HG02981 (cell line): ENCODE results near the gene MAN1C1.

Experiments used
- ATAC-seq: cut with Tn5 transposase; IDR thresholded peaks from one replicate; pipeline ENCODE4 v1.9.1; 2021; ENCODE audit warnings: mild to moderate bottlenecking, moderate library complexity; ENCODE audit not compliant: unreplicated experiment

The MAN1C1 gene

DNA sequence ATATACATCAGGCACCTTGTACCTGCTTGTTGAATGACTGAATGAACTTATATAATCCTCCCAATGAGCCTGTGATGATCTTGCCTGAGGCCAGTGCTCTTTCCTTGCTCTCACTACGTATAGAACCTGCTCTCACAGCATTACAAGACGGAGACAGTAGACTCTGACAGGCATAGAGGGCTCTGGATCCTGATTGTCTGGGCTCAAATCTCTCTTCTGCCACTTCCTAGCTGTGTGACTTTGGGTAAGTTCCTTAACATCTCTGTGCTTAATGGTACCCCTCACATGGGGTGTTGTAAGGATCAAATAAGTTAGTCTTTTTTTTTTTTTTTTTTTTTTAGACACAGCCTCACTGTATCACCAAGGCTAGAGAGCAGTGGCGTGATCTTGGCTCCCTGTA, 4.2 kb upstream of the MAN1C1 start:
- no peak for ATAC-seq

DNA sequence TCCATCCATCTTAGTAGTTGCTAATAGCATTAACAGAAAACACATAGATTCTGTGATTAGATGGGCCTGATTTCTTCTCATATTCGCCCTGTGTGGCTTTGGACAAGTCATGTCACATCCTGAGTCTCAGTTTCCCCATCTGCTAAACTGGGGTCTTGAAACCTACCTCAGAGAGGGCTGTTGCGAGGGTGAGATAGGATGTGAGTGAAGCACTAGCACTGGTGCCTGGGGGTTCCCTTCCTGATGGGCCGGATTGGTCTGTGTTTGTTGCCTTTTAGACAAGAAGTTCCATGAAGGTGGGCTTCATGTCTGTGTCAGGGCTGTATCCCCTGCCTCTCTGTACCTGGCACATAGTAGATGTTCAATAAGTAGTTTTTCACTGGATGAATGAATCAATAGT, 3.5 kb upstream of the MAN1C1 start:
- ATAC-seq: no peak

DNA sequence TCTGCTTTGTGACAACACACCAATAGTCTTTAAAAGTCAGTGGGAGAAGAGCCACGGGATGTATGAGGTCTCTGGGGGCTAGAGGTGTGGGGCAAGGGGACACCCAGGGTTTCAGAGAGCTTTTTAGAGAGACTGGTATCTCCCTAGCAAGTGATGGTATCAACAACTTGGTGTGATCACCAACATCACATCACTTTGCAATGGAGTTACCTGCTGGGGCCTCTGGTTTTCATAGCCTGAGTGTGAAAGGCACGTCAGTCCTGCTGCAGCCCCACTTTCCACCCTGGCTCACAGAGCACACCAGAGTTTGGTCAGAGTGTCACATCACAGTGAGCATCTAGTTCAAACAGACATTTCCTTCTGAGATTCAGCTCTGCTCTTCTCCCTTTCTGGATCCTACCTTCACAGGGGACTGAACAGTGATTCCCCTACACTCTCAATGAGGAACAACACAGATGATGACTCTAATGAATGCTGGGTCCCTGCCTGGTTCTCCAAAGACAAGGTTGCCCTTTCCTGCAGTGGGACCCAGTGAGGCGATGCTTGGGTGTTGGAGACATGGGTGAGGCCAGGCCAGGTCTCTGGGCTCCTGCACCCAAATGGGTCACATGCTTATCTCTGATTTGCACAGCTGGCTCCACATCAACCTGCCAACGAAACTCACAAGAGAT, 2.0 kb upstream of the MAN1C1 start:
- ATAC-seq: no peak

DNA sequence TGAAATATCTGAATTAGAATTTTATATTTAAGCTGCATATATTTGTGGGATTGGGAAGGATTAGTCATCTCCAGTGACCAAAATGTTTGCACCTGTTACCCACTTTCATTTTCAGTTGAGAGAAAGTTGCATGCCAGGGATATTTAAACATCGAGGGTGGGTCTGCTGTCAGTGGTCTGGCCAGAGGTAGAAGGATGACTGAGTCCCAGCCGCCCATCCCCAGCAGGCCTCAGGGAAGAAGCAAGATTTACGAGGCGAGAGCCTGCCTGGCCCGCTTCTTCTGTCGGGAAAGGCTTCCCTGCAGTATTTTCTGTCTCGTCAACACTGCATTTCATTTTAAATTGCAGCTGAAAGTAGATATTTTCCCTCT, 1.4 kb upstream of the MAN1C1 start:
- ATAC-seq: no peak

DNA sequence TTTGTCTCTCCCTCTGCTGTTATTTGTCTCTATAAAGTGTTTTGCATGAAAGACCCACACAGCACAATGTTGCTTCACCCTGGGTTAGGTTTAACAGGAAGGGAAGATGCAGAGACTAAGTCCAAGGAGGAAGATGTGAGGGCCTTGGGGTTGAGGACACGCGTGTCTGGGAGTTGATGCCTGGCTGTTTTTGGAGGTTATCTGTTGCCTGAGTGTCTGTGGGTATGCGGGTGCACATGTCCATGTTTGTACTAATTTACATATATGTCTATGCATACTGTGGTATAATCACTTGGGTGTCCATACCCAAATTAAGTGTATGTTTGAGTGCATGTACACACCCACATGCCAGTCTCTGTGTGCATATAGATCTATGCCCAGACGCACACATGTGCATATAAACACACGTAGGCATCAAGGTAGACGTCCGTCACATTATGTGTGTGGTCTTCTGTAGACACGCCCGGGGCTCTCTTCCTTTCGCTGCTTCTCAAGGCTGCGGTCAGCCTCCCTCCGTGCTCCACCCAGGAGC, 962 bp upstream of the MAN1C1 start:
- no peak for ATAC-seq

DNA sequence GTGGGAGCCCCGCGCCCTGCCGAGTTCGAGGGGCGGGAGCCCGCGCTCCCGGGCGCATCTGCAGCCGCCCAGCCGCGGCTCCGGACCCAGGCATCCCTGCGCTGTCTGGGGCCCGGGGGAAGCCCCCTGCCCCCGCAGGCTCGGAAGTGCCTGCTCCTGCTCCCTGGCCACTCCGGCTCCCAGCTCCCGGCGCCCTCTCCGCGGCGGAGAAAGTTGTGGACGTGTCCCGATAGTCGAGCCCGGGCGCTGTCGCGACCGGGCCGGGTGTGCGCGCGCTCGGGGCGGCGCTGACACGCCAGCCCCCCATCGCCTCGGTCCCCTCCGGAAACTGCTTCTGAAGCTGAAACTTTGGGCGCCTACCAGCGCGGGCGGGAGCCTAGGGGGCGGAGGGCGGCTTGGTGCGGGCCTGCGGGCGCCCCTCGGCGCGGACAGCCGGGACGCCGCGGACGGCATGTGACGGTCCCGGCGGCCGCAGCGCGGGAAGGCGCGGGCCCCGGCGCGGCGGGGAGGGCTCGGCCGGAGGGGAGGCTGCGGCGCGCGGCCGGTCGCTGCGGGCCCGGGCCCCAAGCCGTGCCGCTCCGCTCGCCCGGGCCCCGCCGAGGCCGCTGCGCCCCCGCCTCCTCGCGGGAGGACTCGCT, 515 bp downstream of the MAN1C1 start:
- peak; percentile 5 for ATAC-seq

DNA sequence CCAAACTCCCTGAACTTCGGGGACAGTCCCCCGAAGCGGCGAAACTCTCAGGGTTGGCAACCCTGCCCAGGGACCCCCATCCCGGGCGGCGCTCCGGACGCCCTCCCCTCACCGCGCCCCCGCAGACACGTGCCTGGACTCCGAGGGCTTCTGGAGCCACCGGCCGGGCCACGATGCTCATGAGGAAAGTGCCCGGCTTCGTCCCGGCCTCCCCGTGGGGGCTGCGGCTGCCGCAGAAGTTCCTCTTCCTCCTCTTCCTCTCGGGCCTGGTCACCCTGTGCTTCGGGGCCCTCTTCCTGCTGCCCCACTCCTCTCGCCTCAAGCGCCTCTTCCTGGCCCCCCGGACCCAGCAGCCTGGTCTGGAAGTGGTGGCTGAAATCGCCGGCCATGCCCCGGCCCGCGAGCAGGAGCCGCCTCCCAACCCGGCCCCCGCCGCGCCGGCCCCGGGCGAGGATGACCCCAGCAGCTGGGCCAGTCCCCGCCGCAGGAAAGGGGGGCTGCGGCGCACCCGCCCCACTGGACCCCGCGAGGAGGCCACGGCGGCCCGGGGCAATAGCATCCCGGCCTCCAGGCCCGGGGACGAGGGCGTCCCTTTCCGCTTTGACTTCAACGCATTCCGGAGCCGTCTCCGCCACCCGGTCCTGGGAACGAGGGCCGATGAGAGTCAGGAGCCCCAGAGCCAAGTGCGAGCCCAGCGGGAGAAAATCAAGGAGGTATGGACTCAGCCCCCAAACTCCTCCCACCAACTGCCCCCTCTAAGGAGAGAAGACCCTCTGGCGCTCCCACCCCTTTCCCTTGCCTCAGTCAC, 1.2 kb downstream of the MAN1C1 start:
- no peak for ATAC-seq

DNA sequence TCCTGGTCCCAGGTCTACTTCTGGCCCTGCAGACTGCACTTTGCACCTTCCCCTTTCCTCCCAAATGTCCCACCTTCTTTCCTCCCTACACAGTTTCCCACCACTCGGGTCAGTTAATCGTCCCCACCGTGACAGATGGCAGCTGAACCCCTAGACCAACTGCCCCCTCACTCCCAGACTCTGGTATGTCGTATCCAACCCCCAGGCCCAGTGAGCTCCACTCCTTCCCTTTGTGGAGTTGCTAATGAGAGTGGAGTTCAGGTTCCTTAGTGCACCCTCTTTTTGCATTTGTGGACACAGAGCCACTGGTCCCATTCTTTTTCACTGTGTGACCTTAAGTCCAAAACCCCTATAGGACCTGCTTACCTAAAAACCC, 1.8 kb downstream of the MAN1C1 start:
- ATAC-seq: no peak

DNA sequence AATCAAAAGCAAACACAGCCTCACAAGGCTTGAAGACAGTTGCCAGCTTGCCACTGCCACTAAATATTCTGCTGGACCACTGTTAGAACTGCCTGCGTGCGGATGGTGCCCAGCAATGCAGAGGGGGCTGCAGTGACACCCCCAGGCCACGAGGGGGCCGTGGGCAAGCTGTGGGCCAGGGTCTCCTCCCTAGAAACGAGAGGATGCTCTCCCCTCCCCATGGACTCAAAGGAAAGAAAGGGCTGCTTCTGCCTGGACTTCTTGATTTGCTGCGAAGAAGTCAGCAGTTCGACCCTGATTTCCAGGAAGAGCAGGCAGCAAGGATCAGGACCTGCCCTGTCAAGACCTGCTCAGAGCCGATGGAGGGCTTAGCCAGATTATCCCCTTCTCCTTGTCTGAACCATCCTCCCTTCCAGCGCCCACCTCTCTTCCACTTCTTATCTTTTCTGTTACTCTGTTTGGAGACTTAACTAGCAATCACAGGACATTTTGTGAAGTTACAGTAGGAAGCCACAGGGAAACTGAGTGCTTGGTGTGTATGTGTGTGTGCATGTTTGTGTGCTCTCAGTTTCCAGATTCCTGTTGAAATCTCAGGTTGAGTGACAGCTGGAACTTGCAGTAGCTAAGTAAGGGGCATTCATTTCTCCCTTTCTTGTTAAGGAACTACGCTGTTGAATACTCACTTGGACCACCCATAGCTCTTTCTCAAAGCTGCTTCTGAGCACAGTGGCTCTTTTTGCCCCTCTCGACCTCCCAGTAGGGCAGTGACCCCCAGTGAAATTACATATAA, 2.7 kb downstream of the MAN1C1 start:
- ATAC-seq: no peak

DNA sequence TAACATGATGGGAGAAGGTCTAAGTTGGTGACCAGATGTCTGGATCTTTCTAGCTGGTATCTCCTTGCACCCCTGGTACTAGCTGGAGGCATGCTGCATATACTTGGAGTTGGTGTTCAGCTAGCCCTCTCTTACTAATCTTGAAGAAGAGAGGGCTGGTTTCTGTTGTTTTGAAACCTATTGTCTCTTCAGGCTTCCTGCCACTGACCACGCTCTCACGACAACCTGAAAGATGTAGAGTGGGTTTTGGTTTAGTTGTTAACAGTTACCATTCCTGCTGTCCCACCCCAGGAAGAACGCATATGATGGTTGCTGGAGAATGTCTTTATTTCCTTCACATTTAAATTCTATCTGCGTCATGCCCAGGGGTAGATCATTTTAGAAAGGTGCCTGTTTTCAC, 3.6 kb downstream of the MAN1C1 start:
- no peak for ATAC-seq

DNA sequence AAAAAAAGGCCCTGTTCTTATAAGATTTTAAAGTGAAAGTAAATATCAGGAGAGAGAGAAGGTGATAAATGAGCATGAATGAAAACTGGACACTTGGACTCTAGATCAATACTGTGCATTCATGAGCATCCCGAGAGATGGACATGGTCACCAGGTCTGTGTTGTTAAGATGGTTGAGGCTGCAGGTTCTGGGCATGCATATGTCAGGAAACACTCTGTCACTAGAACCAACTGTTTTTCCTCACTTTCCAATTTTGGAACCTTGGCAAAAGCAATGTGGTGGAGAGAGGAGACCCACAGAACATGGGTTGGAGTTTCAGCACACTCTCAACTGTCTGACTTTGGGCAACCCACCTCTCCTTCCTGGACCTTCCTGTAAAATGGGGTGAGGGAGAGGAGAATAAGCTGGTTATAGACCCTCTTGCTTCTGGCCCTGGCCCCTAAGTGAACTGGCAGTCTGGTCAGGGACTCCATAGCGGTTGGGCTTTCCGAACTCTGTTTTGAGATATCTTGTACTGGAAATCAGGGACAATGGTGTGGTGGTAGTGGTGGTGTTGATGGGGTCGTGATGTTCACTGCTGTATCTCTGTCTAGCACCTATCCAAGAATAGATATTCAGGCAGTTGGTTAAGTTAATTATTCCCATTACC, 4.2 kb downstream of the MAN1C1 start:
- no peak for ATAC-seq

DNA sequence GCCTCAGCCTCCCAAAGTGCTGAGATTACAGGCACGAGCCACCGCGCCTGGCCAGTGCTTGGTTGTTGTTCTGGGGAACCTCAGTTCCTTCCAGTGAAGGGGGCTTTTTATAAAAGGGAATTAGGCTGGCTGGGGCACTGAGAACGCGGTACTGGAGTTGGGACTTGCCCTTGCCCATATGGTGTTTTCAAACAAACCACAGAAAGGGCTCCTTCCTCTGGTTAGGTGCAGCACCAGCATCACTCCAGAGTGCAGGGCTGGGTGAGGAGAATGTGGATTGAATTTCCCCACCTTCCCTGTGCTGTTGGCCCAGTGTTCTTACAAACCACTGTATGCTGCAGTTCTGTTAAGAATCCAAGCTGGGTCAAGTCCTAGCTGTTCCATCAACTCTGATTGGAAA, 5.3 kb downstream of the MAN1C1 start:
- no peak for ATAC-seq

DNA sequence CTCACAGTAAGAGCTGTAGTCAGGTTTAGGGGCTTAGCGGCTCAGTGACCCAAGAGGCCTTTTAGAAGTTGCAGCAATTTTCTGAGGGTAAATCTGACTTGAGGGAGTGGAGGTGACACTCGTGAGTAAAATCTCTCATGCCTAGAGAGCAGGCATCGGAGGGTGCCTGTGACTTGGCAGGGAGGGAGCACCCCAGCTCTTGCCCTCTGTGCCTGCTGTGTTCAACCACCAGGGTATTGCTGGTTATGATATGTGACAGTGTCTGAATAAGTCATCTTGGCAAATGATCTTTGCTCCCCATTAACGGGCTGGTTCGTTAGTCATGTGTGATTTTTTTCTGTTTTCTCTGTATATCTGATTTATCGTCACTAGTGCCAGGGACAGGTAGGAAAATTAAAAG, 5.9 kb downstream of the MAN1C1 start:
- ATAC-seq: no peak

DNA sequence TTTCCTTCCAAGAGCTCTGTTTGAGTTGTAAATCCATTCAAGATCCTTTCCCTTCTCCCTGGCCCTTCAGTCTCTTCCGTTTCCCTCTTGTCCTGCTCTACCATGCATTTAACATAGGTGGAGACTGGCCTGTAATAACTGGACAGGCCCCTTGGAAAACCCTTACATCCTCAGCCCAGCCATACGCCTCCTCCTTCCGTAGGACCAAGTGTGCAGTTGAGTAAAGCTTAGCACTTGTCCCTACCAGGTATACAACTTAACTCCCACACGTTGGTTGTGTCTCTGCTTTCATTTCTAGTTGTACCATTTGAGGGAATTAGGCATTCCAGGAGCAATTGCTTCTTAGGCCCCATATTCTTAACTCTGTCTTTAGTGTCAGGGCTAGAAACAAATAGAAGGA, 6.4 kb downstream of the MAN1C1 start:
- no peak for ATAC-seq

DNA sequence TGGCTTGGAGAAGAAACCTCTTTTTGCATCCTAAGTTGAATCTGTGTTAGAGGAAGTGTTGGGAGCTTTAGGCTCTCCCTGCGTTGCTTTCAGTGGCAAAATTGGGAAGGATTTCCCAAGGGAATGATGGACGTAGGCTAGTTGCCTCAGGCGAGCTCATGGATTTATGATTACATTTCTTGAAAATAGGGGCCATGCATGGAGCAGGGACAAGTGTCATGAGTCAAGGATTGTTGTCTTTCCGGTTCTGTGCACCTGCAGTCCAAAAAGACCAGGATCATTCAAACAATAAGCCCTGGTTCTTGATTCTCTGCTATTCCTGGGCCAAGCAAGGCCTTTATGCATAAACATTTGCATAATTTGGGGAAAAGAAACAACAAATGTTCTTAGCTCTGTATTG, 7.1 kb downstream of the MAN1C1 start:
- no peak for ATAC-seq

DNA sequence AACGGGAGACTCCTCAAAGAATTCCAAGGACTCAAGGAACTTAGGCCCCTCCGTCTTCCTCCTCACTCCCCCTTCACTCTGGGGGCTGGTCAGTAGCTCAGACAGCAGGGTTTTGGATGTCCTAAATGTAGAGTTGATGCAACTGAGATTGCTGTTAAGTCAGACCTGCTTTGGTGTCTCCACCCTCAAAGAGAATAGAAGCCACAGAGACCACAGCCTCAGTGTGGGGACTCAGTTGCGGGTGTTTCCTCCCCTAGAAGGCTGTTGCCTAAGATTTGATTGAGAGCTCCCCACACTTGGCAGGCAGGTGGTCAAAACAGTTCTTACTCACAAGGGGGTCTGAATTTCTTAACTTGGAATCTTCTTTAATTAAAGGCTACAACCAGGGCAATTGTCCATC, 7.6 kb downstream of the MAN1C1 start:
- ATAC-seq: no peak

DNA sequence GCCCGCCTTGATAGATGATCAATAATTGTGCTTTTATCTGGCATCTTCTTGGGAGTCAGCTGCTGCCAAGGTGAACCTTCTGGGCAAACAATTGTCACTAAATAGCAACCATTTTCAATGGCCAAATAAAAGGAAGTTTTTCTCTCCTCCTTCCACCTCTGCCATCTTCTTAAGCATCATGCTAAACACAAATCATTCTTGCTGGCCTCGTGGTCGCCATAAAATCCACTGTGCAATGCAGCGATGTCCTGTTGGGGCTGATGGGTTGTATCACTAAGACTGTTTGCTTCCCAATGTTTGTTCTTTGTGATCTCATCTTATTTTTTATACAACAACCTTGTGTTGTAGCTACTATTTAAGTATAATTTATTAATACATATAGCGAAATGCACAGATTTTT, 8.0 kb downstream of the MAN1C1 start:
- ATAC-seq: no peak

DNA sequence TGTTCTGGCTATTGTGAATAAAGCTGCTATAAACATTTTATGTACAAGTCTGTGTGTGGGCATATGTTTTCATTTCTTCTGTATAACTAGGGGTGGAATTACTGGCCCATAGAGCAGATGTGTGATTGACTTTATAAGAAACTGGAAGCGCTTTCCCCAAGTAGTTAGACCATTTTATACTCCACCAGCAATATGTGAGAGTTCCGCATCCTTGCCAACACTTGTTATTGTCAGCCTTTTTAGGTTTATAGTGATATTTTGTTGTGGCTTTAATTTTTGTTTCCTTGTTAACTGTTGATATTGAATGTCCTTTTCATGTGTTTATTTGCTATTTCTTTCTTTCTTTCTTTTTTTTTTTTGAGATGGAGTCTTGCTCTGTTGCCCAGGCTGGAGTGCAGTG, 9.4 kb downstream of the MAN1C1 start:
- no peak for ATAC-seq

DNA sequence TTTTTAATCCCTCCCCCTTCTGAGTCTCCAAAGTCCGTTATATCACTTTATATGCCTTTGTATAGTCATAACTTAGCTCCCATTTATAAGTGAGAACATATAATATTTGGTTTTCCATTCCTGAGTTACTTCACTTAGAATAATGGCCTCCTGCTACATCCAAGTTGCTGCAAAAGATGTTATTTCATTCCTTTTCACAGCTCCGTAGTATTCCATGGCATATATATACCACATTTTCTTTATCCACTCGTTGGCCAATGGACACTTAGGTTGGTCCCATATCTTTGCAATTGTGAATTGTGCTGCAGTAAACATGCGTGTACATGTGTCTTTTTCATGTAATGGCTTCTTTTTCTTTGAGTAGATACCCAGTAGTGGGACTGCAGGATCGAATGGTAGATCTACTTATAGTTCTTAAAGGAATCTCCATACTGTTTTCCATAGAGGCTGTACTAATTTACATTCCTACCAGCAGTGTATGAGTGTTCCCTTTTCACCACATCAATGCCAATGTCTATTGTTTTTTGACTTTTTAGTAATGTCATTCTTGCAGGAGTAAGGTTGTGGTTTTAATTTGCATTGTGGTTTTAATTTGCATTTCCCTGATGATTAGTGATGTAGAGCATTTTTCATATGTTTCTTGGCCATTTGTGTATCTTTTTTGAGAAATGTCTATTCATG, 12.3 kb downstream of the MAN1C1 start:
- no peak for ATAC-seq

DNA sequence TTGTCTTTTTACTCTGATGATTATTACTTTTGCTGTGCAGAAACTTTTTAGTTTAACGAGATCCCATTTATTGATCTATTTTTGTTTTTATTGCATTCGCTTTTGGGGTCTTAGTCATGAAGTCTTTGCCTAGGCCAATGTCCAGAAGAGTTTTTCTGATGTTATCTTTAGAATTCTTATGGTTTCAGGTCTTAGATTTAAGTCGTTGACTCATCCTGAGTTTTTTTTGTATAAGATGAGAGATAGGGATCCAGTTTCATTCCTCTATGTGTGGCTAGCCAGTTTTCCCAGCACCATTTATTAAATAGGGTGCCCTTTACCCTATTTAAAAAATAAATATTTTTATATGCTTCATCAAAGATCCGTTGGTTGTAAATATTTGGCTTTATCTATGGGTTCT, 13.2 kb downstream of the MAN1C1 start:
- ATAC-seq: no peak
